ENCODE data around the gene FALEC.

DNA sequence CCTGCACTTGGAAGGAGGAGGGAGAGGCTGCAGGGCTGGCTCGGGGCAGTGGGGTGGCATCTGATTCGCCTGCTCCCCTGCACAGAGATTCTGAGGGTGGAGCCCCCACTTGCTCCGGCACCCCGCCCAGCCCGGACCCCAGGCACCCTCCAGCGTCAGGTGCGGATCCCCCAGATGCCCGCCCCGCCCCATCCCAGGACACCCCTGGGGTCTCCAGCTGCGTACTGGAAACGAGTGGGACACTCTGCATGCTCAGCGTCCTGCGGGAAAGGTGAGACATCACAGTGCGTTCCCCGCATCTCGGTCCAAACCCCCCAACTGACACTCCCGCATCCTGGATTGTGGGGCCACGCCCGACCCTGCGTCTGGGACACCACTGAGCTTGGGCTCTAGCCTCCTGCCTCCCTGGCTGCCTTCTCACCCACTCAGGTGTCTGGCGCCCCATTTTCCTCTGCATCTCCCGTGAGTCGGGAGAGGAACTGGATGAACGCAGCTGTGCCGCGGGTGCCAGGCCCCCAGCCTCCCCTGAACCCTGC lies 41.6 kb downstream of the FALEC start:
- TF ChIP-seq, protein P1, sequence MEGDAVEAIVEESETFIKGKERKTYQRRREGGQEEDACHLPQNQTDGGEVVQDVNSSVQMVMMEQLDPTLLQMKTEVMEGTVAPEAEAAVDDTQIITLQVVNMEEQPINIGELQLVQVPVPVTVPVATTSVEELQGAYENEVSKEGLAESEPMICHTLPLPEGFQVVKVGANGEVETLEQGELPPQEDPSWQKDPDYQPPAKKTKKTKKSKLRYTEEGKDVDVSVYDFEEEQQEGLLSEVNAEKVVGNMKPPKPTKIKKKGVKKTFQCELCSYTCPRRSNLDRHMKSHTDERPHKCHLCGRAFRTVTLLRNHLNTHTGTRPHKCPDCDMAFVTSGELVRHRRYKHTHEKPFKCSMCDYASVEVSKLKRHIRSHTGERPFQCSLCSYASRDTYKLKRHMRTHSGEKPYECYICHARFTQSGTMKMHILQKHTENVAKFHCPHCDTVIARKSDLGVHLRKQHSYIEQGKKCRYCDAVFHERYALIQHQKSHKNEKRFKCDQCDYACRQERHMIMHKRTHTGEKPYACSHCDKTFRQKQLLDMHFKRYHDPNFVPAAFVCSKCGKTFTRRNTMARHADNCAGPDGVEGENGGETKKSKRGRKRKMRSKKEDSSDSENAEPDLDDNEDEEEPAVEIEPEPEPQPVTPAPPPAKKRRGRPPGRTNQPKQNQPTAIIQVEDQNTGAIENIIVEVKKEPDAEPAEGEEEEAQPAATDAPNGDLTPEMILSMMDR (IDR thresholded peaks at IDR 0.05; ENCODE audit: low read depth, low read length) = no peak
- TF ChIP-seq MYC (IDR thresholded peaks at IDR 0.05; ENCODE audit: low read depth, low read length) (no peak), POLR2A (IDR thresholded peaks at IDR 0.05; ENCODE audit: extremely low read depth, insufficient read length) (no peak)

All from NB4 (cell line).